Retinal pigment epithelial cell (primary cell): ENCODE measurements around the gene SIAH1.
"Not testable (repeated sequence)": the region's sequence is repeated elsewhere in the genome, so short reads cannot be mapped to it uniquely, and the experiment has no call there.

Experiments
- DNase-seq: peaks from one replicate; pipeline ENCODE4 v3.0.0-alpha.2; 2010; ENCODE audit warnings: low read depth
- H3K4me3 ChIP-seq: 2 replicates; pipeline ENCODE4 v1.5.1; 2011; ENCODE audit warnings: mild to moderate bottlenecking, low read length, control low read depth, moderate library complexity
- TF ChIP-seq, protein P1 (sequence below): conservative IDR thresholded peaks from 2 replicates; pipeline ENCODE4 v1.5.1; 2011; ENCODE audit warnings: low read depth, low read length, control low read depth, inconsistent platforms

SIAH1 gene

DNA sequence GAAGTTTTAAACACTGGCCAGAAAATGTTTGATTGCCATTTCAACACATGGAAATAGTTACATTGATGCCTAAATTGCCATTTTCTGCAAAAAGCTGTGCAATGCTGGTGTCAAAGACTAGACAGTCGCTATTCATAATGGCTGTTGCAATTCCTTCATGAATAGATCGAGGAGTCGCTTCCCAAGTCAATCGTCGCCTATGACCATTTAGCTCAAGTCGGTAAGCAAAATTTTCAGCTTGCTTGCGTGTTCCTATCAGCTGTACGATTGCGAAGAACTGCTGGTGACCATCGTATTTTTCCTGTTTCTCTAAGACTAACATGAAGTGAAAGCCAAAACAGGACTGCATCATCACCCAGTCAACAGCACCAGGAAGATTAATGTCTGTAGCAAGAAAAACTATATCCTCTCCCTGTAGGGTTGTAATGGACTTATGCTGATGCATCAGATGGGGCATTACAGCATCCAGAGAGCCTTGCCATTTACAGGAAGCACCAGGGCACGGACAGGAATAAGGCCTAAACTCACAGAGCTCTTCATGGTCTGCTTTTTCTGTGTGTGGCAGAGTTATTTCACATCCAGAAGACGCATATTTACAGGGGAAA lies 23.6 kb downstream of the SIAH1 start:
- TF ChIP-seq, protein P1, sequence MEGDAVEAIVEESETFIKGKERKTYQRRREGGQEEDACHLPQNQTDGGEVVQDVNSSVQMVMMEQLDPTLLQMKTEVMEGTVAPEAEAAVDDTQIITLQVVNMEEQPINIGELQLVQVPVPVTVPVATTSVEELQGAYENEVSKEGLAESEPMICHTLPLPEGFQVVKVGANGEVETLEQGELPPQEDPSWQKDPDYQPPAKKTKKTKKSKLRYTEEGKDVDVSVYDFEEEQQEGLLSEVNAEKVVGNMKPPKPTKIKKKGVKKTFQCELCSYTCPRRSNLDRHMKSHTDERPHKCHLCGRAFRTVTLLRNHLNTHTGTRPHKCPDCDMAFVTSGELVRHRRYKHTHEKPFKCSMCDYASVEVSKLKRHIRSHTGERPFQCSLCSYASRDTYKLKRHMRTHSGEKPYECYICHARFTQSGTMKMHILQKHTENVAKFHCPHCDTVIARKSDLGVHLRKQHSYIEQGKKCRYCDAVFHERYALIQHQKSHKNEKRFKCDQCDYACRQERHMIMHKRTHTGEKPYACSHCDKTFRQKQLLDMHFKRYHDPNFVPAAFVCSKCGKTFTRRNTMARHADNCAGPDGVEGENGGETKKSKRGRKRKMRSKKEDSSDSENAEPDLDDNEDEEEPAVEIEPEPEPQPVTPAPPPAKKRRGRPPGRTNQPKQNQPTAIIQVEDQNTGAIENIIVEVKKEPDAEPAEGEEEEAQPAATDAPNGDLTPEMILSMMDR = no peak
- no peak overlapping the region for H3K4me3 ChIP-seq
- no peak for DNase-seq

- no peak for DNase-seq
- TF ChIP-seq, protein P1 = no peak
- H3K4me3 ChIP-seq = no peak overlapping the region
Observed at GRCh38 chr16:48361012-48361411, 24.2 kb downstream of the SIAH1 start.

GRCh38 chr16:48359983-48360382 lies 25.2 kb downstream of the SIAH1 start:
- no peak for DNase-seq
- TF ChIP-seq, protein P1 = no peak
- H3K4me3 ChIP-seq = no peak overlapping the region

DNA sequence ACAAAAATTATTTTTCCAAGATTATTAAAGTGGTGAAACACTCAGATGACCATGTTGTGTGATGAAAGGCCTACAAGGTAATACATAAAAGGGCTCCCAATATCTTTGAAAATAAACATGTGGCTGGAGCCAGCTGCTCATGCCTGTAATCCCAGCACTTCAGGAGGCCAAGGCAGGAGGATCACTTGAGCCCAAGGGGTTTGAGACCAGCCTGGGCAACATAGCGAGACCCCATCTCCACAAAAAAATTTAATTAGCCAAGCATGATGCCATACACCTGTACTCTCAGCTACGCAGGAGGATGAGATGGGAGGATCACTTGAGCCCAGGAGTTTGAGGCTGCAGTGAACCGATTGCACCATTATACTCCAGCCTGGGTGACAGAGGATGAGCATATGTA lies 26.8 kb downstream of the SIAH1 start:
- TF ChIP-seq, protein P1 = no peak
- DNase-seq = no peak
- H3K4me3 ChIP-seq = no peak overlapping the region

GRCh38 chr16:48356633-48357376 lies 28.4 kb downstream of the SIAH1 start:
- no peak overlapping the region for H3K4me3 ChIP-seq
- TF ChIP-seq, protein P1 = no peak
- no peak for DNase-seq

GRCh38 chr16:48354877-48355855 lies 30.0 kb downstream of the SIAH1 start:
- TF ChIP-seq, protein P1 = no peak
- no peak for DNase-seq
- H3K4me3 ChIP-seq = no peak overlapping the region

- not testable (repeated sequence) for DNase-seq, H3K4me3 ChIP-seq
Observed at GRCh38 chr16:48354385-48354784, 30.8 kb downstream of the SIAH1 start.
